PC-3 (cell line): ENCODE measurements around the gene TCHP. TPM values are rescaled to one million over a fixed set of nuclear protein-coding genes. Genes with fewer than 3 reads are reported as not detected.

Experiments used
- ATAC-seq: fragments of 200-7000 bp; cut with Tn5 transposase; 2 replicates; pipeline ENCODE4 v1.9.1; 2020; ENCODE audit warnings: mild to moderate bottlenecking, moderate library complexity
- BruUV-seq: library from RNA; stranded (reverse); fragments of 400-500 nt; replicated peaks from 2 replicates; lab custom pipeline; 2021; lab: Mats Ljungman, UMichigan
- CTCF ChIA-PET: fragments of 300-600 bp; sonication (Branson Sonifier 250); formaldehyde crosslinking; loops from one replicate; lab custom pipeline; 2022; ENCODE audit warnings: antibody characterized with exemption; lab: Charles Lee
- POLR2A ChIA-PET: fragments of 300-600 bp; sonication (Branson Sonifier 250); formaldehyde crosslinking; loops from one replicate; lab custom pipeline; 2022; ENCODE audit warnings: antibody characterized with exemption; ENCODE audit not compliant: unreplicated experiment; lab: Charles Lee
- DNase-seq: peaks from one replicate; pipeline ENCODE4 v3.0.0-alpha.2; 2015
- H2AFZ ChIP-seq: fragments of 300-600 bp; sonication (generic); 2 replicates; pipeline ENCODE4 v1.6.0; 2016; ENCODE audit warnings: antibody characterized with exemption, low read length
- H3F3A ChIP-seq: fragments of 300-600 bp; sonication (generic); one replicate; pipeline ENCODE4 v1.6.0; 2017; ENCODE audit warnings: antibody characterized with exemption, low read length, control low read depth, mild to moderate bottlenecking; ENCODE audit not compliant: unreplicated experiment
- H3K27ac ChIP-seq: fragments of 300-600 bp; sonication (generic); 2 replicates; pipeline ENCODE4 v1.5.1; 2016; ENCODE audit warnings: mild to moderate bottlenecking, low read length
- H3K27me3 ChIP-seq: fragments of 300-600 bp; sonication (generic); 2 replicates; pipeline ENCODE4 v1.6.1; 2016; ENCODE audit warnings: low read length, mixed read lengths
- H3K36me3 ChIP-seq: fragments of 300-600 bp; sonication (generic); 2 replicates; pipeline ENCODE4 v1.6.1; 2016; ENCODE audit warnings: low read depth, mixed run types, low read length, mixed read lengths
- H3K4me1 ChIP-seq: fragments of 300-600 bp; sonication (generic); 2 replicates; pipeline ENCODE4 v1.5.1; 2016; ENCODE audit warnings: low read length; ENCODE audit not compliant: insufficient read depth
- H3K4me2 ChIP-seq: fragments of 300-600 bp; sonication (generic); 2 replicates; pipeline ENCODE4 v1.6.0; 2016; ENCODE audit warnings: low read length
- H3K4me3 ChIP-seq: fragments of 300-600 bp; sonication (generic); 2 replicates; pipeline ENCODE4 v1.5.1; 2016; ENCODE audit warnings: mild to moderate bottlenecking, low read length, mixed read lengths
- H3K79me2 ChIP-seq: fragments of 300-600 bp; sonication (generic); 2 replicates; pipeline ENCODE4 v1.6.1; 2017; ENCODE audit warnings: low read length, mixed read lengths
- H3K9ac ChIP-seq: fragments of 300-600 bp; sonication (generic); 2 replicates; pipeline ENCODE4 v1.6.0; 2016; ENCODE audit warnings: mild to moderate bottlenecking, low read length
- H3K9me2 ChIP-seq: fragments of 300-600 bp; sonication (generic); replicated peaks from 2 replicates; pipeline ENCODE4 v1.6.1; 2016; ENCODE audit warnings: mixed run types, low read length, mixed read lengths
- H3K9me3 ChIP-seq: fragments of 300-600 bp; sonication (generic); 2 replicates; pipeline ENCODE4 v1.6.1; 2016; ENCODE audit warnings: low read length, mixed read lengths
- H4K20me1 ChIP-seq: fragments of 300-600 bp; sonication (generic); 2 replicates; pipeline ENCODE4 v1.6.1; 2016; ENCODE audit warnings: low read length, mixed read lengths
- CTCF ChIP-seq: fragments of 300-600 bp; sonication (generic); conservative IDR thresholded peaks from 2 replicates; pipeline ENCODE4 v1.5.1; 2017; ENCODE audit warnings: antibody characterized with exemption, low read depth, mild to moderate bottlenecking, low read length
- EZH2 ChIP-seq: fragments of 300-600 bp; sonication (generic); IDR thresholded peaks from one replicate; pipeline ENCODE4 v1.6.1; 2017; ENCODE audit warnings: antibody characterized with exemption, mild to moderate bottlenecking, low read length; ENCODE audit not compliant: unreplicated experiment
- EZH2phosphoT487 ChIP-seq: fragments of 300-600 bp; sonication (generic); IDR thresholded peaks from 2 replicates; pipeline ENCODE4 v1.6.1; 2018; ENCODE audit warnings: mild to moderate bottlenecking, antibody characterized with exemption, low read length, borderline replicate concordance
- intact Hi-C: fragments of 100-400 bp; cut with micrococcal nuclease; formaldehyde crosslinking; loops from 2 replicates; pipeline ENCODE4 v1.9.0; 2023
- total RNA-seq: library from RNA; depleted of rRNA; stranded (reverse); fragments of >200 nt; gene quantifications from 2 replicates; pipeline ENCODE4 v1.2.3, GENCODE V29; 2014

The TCHP gene
- total RNA-seq, 1 experiment from 2014 or later = 21.6 TPM

- Histone ChIP-seq H4K20me1 (no peaks in the 10 kb centered on the region), H3K9me3 (no peaks in the 10 kb centered on the region), H3K79me2 (no peaks in the 10 kb centered on the region), H3K27ac (no peak overlapping the region), H3K4me1 (no peaks in the 10 kb centered on the region), H3K9ac (no peak overlapping the region), H3F3A (no peaks in the 10 kb centered on the region), H3K4me3 (no peak overlapping the region), H3K9me2 (no peaks in the 10 kb centered on the region), H3K27me3 (no peaks in the 10 kb centered on the region), H3K4me2 (no peak overlapping the region), H3K36me3 (peaks cover 24% of the 10 kb centered on the region), H2AFZ (no peak overlapping the region)
- DNase-seq (no peak), ATAC-seq (no peak)
- CTCF ChIA-PET = no interaction called here
- intact Hi-C loops = loop anchor here (10.0 kb wide), 1 partner anchor 102 kb away; no protein-coding TSS in a partner anchor
- BruUV-seq = no TSS peak
- POLR2A ChIA-PET = no interaction called here
- no peak for TF ChIP-seq EZH2phosphoT487
- TF ChIP-seq CTCF = no peak
These were observed 32.9 kb downstream of the TCHP start for GRCh38 chr12:109932878-109933503.

- peak; percentile 38 for DNase-seq
- Histone ChIP-seq H3K27ac (no peak overlapping the region), H3K79me2 (no peaks in the 10 kb centered on the region), H3K9me3 (no peaks in the 10 kb centered on the region), H3K4me1 (no peaks in the 10 kb centered on the region), H4K20me1 (no peaks in the 10 kb centered on the region), H3F3A (no peaks in the 10 kb centered on the region), H3K4me2 (no peak overlapping the region), H3K27me3 (no peaks in the 10 kb centered on the region), H2AFZ (no peak overlapping the region), H3K36me3 (peaks cover 34% of the 10 kb centered on the region), H3K4me3 (no peak overlapping the region), H3K9ac (no peak overlapping the region), H3K9me2 (no peaks in the 10 kb centered on the region)
- TF ChIP-seq CTCF (peak; percentile 71), EZH2 (no peak), EZH2phosphoT487 (no peak)
- CTCF ChIA-PET = no interaction called here
- ATAC-seq = peak; percentile 74
- intact Hi-C loops = loop anchor here (10.0 kb wide), 1 partner anchor 101 kb away; no protein-coding TSS in a partner anchor
- no TSS peak for BruUV-seq
- POLR2A ChIA-PET = no interaction called here
These were observed 34.0 kb downstream of the TCHP start for GRCh38 chr12:109934026-109934425.

GRCh38 chr12:109937371-109937770 is 37.3 kb downstream of the TCHP start:
- Histone ChIP-seq H3K36me3 (peaks cover 26% of the 10 kb centered on the region), H3K27ac (no peak overlapping the region), H2AFZ (no peak overlapping the region), H3K9me3 (no peaks in the 10 kb centered on the region), H3K9me2 (no peaks in the 10 kb centered on the region), H3K27me3 (no peaks in the 10 kb centered on the region), H3K9ac (no peak overlapping the region), H3K4me2 (no peak overlapping the region), H3F3A (no peaks in the 10 kb centered on the region), H4K20me1 (no peaks in the 10 kb centered on the region), H3K4me3 (no peak overlapping the region), H3K4me1 (no peaks in the 10 kb centered on the region), H3K79me2 (no peaks in the 10 kb centered on the region)
- no TSS peak for BruUV-seq
- CTCF ChIA-PET = interaction anchor here (0.6 kb wide), 1 partner anchor 26 kb away, joined by 4 read pairs; no protein-coding TSS in a partner anchor
- TF ChIP-seq EZH2 = no peak
- no peak for TF ChIP-seq CTCF
- no peak for TF ChIP-seq EZH2phosphoT487
- no peak for DNase-seq
- ATAC-seq = no peak
- POLR2A ChIA-PET = no interaction called here
- intact Hi-C loops = loop anchor here (10.0 kb wide), 1 partner anchor 97 kb away; no protein-coding TSS in a partner anchor
